ENCODE measurements around the gene C17orf107.

DNA sequence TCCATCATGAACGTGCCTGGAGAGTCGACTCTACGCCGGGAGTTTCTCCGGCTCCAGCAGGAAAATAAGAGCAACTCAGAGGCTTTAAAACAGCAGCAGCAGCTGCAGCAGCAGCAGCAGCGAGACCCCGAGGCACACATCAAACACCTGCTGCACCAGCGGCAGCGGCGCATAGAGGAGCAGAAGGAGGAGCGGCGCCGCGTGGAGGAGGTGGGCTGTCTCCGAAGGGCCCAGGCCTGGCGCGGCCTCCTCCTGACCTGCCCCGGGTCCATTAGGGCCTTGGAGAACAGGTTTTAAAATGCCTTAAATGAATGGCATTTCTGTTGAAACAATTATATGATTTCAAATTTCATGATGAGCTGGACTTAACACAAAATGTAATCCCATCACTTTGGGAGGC is 11.8 kb upstream of the C17orf107 start:
- TF ChIP-seq, protein P1, sequence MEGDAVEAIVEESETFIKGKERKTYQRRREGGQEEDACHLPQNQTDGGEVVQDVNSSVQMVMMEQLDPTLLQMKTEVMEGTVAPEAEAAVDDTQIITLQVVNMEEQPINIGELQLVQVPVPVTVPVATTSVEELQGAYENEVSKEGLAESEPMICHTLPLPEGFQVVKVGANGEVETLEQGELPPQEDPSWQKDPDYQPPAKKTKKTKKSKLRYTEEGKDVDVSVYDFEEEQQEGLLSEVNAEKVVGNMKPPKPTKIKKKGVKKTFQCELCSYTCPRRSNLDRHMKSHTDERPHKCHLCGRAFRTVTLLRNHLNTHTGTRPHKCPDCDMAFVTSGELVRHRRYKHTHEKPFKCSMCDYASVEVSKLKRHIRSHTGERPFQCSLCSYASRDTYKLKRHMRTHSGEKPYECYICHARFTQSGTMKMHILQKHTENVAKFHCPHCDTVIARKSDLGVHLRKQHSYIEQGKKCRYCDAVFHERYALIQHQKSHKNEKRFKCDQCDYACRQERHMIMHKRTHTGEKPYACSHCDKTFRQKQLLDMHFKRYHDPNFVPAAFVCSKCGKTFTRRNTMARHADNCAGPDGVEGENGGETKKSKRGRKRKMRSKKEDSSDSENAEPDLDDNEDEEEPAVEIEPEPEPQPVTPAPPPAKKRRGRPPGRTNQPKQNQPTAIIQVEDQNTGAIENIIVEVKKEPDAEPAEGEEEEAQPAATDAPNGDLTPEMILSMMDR (conservative IDR thresholded peaks at IDR 0.05 in 1 of 2, IDR thresholded peaks at IDR 0.05 in 1 of 2; ENCODE audit: extremely low read depth in 1 of 2, insufficient read depth in 1 of 2, low read depth in 1 of 2, low read length in 2 of 2), result no peak
- no peak for TF ChIP-seq EZH2 (IDR thresholded peaks at IDR 0.05; ENCODE audit: borderline replicate concordance, low read length)
